Measurements from ENCODE around the gene B3GALT5. TPM values are rescaled to one million over a fixed set of nuclear protein-coding genes. Genes with fewer than 3 reads are reported as not detected.

Gene B3GALT5
- total RNA-seq, 1 donor from 2014 or later: 0.03 TPM

DNA sequence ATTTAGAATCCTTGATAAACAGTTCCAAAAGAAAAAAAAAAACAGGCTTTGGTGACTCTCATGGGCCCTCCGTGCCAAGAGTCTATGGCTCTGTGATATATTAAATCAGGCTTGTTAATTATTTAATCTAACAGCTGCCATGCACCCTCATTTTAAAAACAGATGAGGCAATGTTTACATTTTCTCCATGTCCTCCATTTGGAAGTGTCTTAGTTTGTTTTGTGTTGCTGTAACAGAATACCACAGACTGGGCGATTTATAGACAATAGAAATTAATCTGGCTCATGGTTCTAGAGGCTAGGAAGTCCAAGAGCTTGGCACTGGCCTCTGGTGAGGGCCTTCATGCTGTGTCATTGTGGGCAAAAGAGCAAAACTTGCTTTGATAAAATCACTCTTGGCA is 58.0 kb downstream of the B3GALT5 start:
- H3K4me1 ChIP-seq: peaks cover 5% of the 10 kb centered on the region
- no peaks in the 10 kb centered on the region for H3K9me3 ChIP-seq (replicated peaks)
- no peak for TF ChIP-seq CTCF (IDR thresholded peaks at IDR 0.05; ENCODE audit: borderline replicate concordance)
- intact Hi-C loops (cut with micrococcal nuclease): no loop called here
- no peaks in the 10 kb centered on the region for H3K27me3 ChIP-seq (ENCODE audit: low read depth)
- DNase-seq: no peak
- no peak overlapping the region for H3K4me3 ChIP-seq
- no peaks in the 10 kb centered on the region for H3K36me3 ChIP-seq
- H3K27ac ChIP-seq (replicated peaks): no peak overlapping the region

DNA sequence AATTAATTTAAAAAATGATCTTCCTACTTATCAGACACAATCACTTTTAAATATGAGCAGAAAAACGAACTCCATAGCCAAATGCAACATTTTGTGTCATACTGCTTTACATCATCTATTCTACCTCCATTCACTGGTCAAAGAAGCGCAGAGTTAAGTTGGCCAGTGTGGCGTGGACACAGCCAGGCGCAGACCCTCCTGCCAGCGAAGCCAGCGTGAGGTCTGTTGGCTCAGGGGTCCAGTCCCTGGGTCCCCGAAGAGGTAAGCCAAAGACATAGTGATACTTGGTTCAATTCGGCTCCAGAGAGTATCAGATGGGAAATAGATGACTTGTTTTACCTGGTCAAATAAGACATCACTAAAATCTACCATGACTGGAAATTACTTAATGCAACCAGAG is 59.2 kb downstream of the B3GALT5 start:
- no peak overlapping the region for H3K27ac ChIP-seq (replicated peaks)
- H3K9me3 ChIP-seq (replicated peaks): no peaks in the 10 kb centered on the region
- H3K36me3 ChIP-seq: no peaks in the 10 kb centered on the region
- TF ChIP-seq CTCF (IDR thresholded peaks at IDR 0.05; ENCODE audit: borderline replicate concordance): no peak
- intact Hi-C loops (cut with micrococcal nuclease): no loop called here
- no peak overlapping the region for H3K4me3 ChIP-seq
- H3K27me3 ChIP-seq (ENCODE audit: low read depth): no peaks in the 10 kb centered on the region
- H3K4me1 ChIP-seq: peaks cover 18% of the 10 kb centered on the region
- DNase-seq: no peak

DNA sequence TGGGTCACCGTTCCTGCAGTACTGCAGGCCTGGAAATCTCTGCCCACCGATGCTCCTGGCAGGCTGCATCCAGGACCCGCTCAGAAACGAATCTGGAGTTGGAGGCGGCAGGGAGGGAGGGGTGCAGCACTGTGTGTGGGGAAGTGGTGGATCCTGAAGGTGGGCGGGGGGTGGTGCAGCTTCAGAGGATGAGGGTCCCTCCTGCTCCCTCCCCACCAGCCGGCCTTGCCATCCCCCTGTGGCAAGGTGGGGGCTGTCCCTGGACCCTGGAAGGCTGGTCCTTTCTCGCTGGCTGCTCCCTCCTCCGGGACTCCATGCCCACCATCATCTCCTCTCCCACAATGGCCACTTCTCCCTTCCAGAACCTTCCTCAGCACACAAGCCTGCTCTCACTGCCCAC is 60.4 kb downstream of the B3GALT5 start:
- Histone ChIP-seq H3K27me3 (ENCODE audit: low read depth) (no peaks in the 10 kb centered on the region), H3K4me1 (peaks cover 20% of the 10 kb centered on the region), H3K9me3 (replicated peaks) (no peaks in the 10 kb centered on the region), H3K27ac (replicated peaks) (no peak overlapping the region), H3K4me3 (no peak overlapping the region), H3K36me3 (no peaks in the 10 kb centered on the region)
- TF ChIP-seq CTCF (IDR thresholded peaks at IDR 0.05; ENCODE audit: borderline replicate concordance): no peak
- DNase-seq: no peak
- intact Hi-C loops (cut with micrococcal nuclease): no loop called here

GRCh38 chr21:39673736-39674135 is 61.0 kb downstream of the B3GALT5 start:
- no peak overlapping the region for H3K4me3 ChIP-seq
- H3K9me3 ChIP-seq (replicated peaks): peaks cover 3% of the 10 kb centered on the region
- H3K4me1 ChIP-seq: peaks cover 20% of the 10 kb centered on the region
- DNase-seq: no peak
- intact Hi-C loops (cut with micrococcal nuclease): no loop called here
- no peaks in the 10 kb centered on the region for H3K36me3 ChIP-seq
- no peak for TF ChIP-seq CTCF (IDR thresholded peaks at IDR 0.05; ENCODE audit: borderline replicate concordance)
- H3K27ac ChIP-seq (replicated peaks): no peak overlapping the region
- H3K27me3 ChIP-seq (ENCODE audit: low read depth): no peaks in the 10 kb centered on the region

GRCh38 chr21:39674801-39675200 is 62.1 kb downstream of the B3GALT5 start:
- Histone ChIP-seq H3K36me3 (no peaks in the 10 kb centered on the region), H3K27ac (replicated peaks) (no peak overlapping the region), H3K27me3 (ENCODE audit: low read depth) (no peaks in the 10 kb centered on the region), H3K4me1 (peaks cover 20% of the 10 kb centered on the region), H3K4me3 (no peak overlapping the region), H3K9me3 (replicated peaks) (peaks cover 5% of the 10 kb centered on the region)
- no peak for TF ChIP-seq CTCF (IDR thresholded peaks at IDR 0.05; ENCODE audit: borderline replicate concordance)
- no peak for DNase-seq
- intact Hi-C loops (cut with micrococcal nuclease): no loop called here

DNA sequence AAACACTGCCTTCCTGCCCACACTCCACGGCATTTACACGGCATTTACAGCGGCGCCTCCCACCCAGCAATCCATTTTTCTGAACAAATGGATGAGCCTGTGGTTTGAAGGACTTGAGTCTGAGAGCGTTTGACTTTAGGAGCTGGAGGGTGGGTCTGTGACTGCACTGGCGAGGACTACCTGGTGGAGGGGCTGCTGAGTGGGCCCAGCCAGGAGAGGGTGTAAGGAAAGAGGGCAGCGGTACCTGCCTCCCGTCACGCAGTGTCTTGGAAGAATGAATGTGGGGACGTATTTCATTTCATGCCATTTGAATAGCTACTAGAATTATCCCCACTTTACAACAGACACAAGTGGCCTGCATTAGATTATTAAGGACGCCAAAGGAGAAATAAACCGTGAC is 62.9 kb downstream of the B3GALT5 start:
- H3K36me3 ChIP-seq: no peaks in the 10 kb centered on the region
- H3K9me3 ChIP-seq (replicated peaks): peaks cover 5% of the 10 kb centered on the region
- peaks cover 20% of the 10 kb centered on the region for H3K4me1 ChIP-seq
- intact Hi-C loops (cut with micrococcal nuclease): no loop called here
- DNase-seq: no peak
- H3K27me3 ChIP-seq (ENCODE audit: low read depth): no peaks in the 10 kb centered on the region
- peak overlapping the region; percentile 81 for H3K27ac ChIP-seq (replicated peaks)
- no peak for TF ChIP-seq CTCF (IDR thresholded peaks at IDR 0.05; ENCODE audit: borderline replicate concordance)
- H3K4me3 ChIP-seq: no peak overlapping the region
